HEK293 (cell line): ENCODE results near the gene GABRB2.

Source experiments
- CTCF ChIA-PET: fragments of 350-600 bp; formaldehyde crosslinking; extraction: SDS; loops from one replicate; lab custom pipeline; 2021; ENCODE audit warnings: antibody characterized with exemption; lab: Yijun Ruan, JAX
- POLR2A ChIA-PET: fragments of 300-600 bp; formaldehyde crosslinking; extraction: SDS; loops from one replicate; lab custom pipeline; 2020; ENCODE audit warnings: antibody characterized with exemption, inconsistent platforms; lab: Yijun Ruan, JAX
- H3K27ac ChIP-seq: fragments of 200-500 bp; sonication (Bioruptor generic); 2 replicates; pipeline ENCODE4 v1.5.1; 2014; ENCODE audit warnings: low read depth, low read length, control low read depth, inconsistent platforms; ENCODE audit errors: extremely low read depth
- H3K36me3 ChIP-seq, 2 experiments: fragments of 200-500 bp in 1 of 2; sonication (Bioruptor generic) in 1 of 2; 1 replicate in 1 of 2; 2 replicates in 1 of 2; pipeline ENCODE4 v1.5.1; 2014 to 2017; ENCODE audit warnings: inconsistent platforms in 2 of 2, low read length in 2 of 2; ENCODE audit not compliant: control insufficient read depth in 2 of 2, insufficient read depth in 1 of 2
- H3K4me1 ChIP-seq: fragments of 200-500 bp; sonication (Bioruptor generic); 2 replicates; pipeline ENCODE4 v1.5.1; 2014; ENCODE audit warnings: mild to moderate bottlenecking, low read length, inconsistent platforms; ENCODE audit not compliant: control insufficient read depth, insufficient read depth
- H3K4me3 ChIP-seq: 2 replicates; pipeline ENCODE4 v1.5.1; 2011; ENCODE audit warnings: low read depth, mild to moderate bottlenecking, control low read depth, low read length, moderate library complexity
- H3K9me3 ChIP-seq: fragments of 200-500 bp; sonication (Bioruptor generic); 2 replicates; pipeline ENCODE4 v1.5.1; 2014; ENCODE audit warnings: low read depth, low read length, inconsistent platforms; ENCODE audit not compliant: control insufficient read depth, insufficient read depth
- GLIS1 ChIP-seq: fragments of 450-650 bp; formaldehyde crosslinking; IDR thresholded peaks from 2 replicates; pipeline ENCODE4 v1.5.1; 2016; ENCODE audit warnings: missing biosample characterization, missing genetic modification characterization
- HOXA7 ChIP-seq: sonication (generic); formaldehyde crosslinking; IDR thresholded peaks from 2 replicates; pipeline ENCODE4 v1.8.1; 2022; ENCODE audit warnings: missing genetic modification reagents, borderline replicate concordance
- KLF7 ChIP-seq: fragments of 450-650 bp; formaldehyde crosslinking; IDR thresholded peaks from 2 replicates; pipeline ENCODE4 v1.5.1; 2016; ENCODE audit warnings: missing biosample characterization, missing genetic modification characterization, borderline replicate concordance
- KLF9 ChIP-seq: fragments of 450-650 bp; formaldehyde crosslinking; IDR thresholded peaks from 2 replicates; pipeline ENCODE4 v1.5.1; 2016; ENCODE audit warnings: missing biosample characterization, missing genetic modification characterization, low read depth
- MZF1 ChIP-seq: fragments of 450-650 bp; formaldehyde crosslinking; IDR thresholded peaks from 2 replicates; pipeline ENCODE4 v1.5.1; 2017; ENCODE audit warnings: missing biosample characterization, missing genetic modification characterization, borderline replicate concordance
- SCRT1 ChIP-seq: fragments of 450-650 bp; formaldehyde crosslinking; IDR thresholded peaks from 2 replicates; pipeline ENCODE4 v1.5.1; 2016; ENCODE audit warnings: missing biosample characterization, missing genetic modification characterization, borderline replicate concordance
- YY1 ChIP-seq: fragments of 450-650 bp; formaldehyde crosslinking; IDR thresholded peaks from 2 replicates; pipeline ENCODE4 v1.5.1; 2018; ENCODE audit warnings: missing biosample characterization, missing genetic modification characterization
- ZEB2 ChIP-seq: fragments of 450-650 bp; formaldehyde crosslinking; IDR thresholded peaks from 2 replicates; pipeline ENCODE4 v1.5.1; 2016; ENCODE audit warnings: missing biosample characterization, missing genetic modification characterization
- ZFP37 ChIP-seq: fragments of 450-650 bp; formaldehyde crosslinking; IDR thresholded peaks from 2 replicates; pipeline ENCODE4 v1.5.1; 2016; ENCODE audit warnings: missing biosample characterization, missing genetic modification characterization
- ZNF133 ChIP-seq: fragments of 450-650 bp; formaldehyde crosslinking; IDR thresholded peaks from 2 replicates; pipeline ENCODE4 v1.5.1; 2016; ENCODE audit warnings: missing biosample characterization, missing genetic modification characterization
- ZNF707 ChIP-seq: fragments of 450-650 bp; formaldehyde crosslinking; IDR thresholded peaks from 2 replicates; pipeline ENCODE4 v1.5.1; 2016; ENCODE audit warnings: missing biosample characterization, missing genetic modification characterization
- ZNF747 ChIP-seq: fragments of 450-650 bp; formaldehyde crosslinking; IDR thresholded peaks from 2 replicates; pipeline ENCODE4 v1.5.1; 2016; ENCODE audit warnings: missing biosample characterization, missing genetic modification characterization
- TF ChIP-seq, protein P1 (sequence below): fragments of 450-650 bp; formaldehyde crosslinking; IDR thresholded peaks from 2 replicates; pipeline ENCODE4 v1.5.1; 2016; ENCODE audit warnings: missing biosample characterization, missing genetic modification characterization
- TF ChIP-seq, protein P2 (sequence below): fragments of 450-650 bp; formaldehyde crosslinking; IDR thresholded peaks from 2 replicates; pipeline ENCODE4 v1.5.1; 2017; ENCODE audit warnings: missing biosample characterization, mild to moderate bottlenecking, missing genetic modification characterization, moderate library complexity
- TF ChIP-seq, protein P3 (sequence below): fragments of 450-650 bp; formaldehyde crosslinking; IDR thresholded peaks from 2 replicates; pipeline ENCODE4 v1.5.1; 2016; ENCODE audit warnings: missing biosample characterization, missing genetic modification characterization
- TF ChIP-seq, protein P4 (sequence below): fragments of 450-650 bp; formaldehyde crosslinking; IDR thresholded peaks from 2 replicates; pipeline ENCODE4 v1.5.0; 2017; ENCODE audit warnings: missing biosample characterization, missing genetic modification characterization, borderline replicate concordance
- TF ChIP-seq, protein P5 (sequence below): fragments of 450-650 bp; formaldehyde crosslinking; IDR thresholded peaks from 2 replicates; pipeline ENCODE4 v1.5.1; 2016; ENCODE audit warnings: missing biosample characterization, missing genetic modification characterization
- TF ChIP-seq, protein P6 (sequence below): fragments of 450-650 bp; formaldehyde crosslinking; IDR thresholded peaks from 2 replicates; pipeline ENCODE4 v1.5.1; 2016; ENCODE audit warnings: missing biosample characterization, missing genetic modification characterization
- TF ChIP-seq, protein P7 (sequence below): IDR thresholded peaks from 2 replicates; pipeline ENCODE4 v1.6.1; 2011; ENCODE audit warnings: mild to moderate bottlenecking, low read depth, low read length, borderline replicate concordance

The GABRB2 gene

DNA sequence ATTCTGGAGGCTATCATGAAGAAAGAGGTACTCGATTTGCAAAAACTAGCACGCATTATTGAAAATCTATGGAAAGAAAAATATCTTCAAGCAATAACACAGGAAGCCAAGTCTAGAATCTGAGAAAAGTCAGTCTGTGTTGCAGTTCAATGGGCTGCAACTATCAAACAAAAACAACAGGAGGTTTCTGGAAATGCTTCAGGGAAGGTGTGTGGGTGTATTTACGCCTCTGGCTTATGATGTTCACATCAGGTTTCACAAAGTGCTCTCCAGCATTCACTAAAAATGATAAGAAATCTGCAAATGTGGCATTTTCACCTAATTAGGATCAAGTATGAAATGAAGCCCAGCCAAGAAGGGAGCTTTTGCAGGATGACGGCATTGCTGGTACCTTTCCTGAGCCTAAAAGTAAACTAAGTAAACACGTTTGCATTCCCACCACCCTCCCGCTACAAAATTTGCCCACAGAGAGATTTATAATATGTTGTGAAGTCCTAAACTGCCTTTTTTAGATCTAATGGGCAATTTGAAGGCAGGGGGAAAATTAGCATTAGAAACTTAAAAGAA is 146.4 kb downstream of the GABRB2 start (continued):
- TF ChIP-seq, protein P1, sequence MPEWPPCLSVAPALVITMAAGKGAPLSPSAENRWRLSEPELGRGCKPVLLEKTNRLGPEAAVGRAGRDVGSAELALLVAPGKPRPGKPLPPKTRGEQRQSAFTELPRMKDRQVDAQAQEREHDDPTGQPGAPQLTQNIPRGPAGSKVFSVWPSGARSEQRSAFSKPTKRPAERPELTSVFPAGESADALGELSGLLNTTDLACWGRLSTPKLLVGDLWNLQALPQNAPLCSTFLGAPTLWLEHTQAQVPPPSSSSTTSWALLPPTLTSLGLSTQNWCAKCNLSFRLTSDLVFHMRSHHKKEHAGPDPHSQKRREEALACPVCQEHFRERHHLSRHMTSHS (tag by site-specific recombination), result no peak
- TF ChIP-seq, protein P2, sequence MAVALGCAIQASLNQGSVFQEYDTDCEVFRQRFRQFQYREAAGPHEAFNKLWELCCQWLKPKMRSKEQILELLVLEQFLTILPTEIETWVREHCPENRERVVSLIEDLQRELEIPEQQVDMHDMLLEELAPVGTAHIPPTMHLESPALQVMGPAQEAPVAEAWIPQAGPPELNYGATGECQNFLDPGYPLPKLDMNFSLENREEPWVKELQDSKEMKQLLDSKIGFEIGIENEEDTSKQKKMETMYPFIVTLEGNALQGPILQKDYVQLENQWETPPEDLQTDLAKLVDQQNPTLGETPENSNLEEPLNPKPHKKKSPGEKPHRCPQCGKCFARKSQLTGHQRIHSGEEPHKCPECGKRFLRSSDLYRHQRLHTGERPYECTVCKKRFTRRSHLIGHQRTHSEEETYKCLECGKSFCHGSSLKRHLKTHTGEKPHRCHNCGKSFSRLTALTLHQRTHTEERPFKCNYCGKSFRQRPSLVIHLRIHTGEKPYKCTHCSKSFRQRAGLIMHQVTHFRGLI, result no peak
- TF ChIP-seq ZNF133 (tag by site-specific recombination) (no peak), GLIS1 (no peak), KLF9 (tag by site-specific recombination) (no peak)
- TF ChIP-seq, protein P3, sequence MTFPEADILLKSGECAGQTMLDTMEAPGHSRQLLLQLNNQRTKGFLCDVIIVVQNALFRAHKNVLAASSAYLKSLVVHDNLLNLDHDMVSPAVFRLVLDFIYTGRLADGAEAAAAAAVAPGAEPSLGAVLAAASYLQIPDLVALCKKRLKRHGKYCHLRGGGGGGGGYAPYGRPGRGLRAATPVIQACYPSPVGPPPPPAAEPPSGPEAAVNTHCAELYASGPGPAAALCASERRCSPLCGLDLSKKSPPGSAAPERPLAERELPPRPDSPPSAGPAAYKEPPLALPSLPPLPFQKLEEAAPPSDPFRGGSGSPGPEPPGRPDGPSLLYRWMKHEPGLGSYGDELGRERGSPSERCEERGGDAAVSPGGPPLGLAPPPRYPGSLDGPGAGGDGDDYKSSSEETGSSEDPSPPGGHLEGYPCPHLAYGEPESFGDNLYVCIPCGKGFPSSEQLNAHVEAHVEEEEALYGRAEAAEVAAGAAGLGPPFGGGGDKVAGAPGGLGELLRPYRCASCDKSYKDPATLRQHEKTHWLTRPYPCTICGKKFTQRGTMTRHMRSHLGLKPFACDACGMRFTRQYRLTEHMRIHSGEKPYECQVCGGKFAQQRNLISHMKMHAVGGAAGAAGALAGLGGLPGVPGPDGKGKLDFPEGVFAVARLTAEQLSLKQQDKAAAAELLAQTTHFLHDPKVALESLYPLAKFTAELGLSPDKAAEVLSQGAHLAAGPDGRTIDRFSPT, result no peak
- TF ChIP-seq, protein P4, sequence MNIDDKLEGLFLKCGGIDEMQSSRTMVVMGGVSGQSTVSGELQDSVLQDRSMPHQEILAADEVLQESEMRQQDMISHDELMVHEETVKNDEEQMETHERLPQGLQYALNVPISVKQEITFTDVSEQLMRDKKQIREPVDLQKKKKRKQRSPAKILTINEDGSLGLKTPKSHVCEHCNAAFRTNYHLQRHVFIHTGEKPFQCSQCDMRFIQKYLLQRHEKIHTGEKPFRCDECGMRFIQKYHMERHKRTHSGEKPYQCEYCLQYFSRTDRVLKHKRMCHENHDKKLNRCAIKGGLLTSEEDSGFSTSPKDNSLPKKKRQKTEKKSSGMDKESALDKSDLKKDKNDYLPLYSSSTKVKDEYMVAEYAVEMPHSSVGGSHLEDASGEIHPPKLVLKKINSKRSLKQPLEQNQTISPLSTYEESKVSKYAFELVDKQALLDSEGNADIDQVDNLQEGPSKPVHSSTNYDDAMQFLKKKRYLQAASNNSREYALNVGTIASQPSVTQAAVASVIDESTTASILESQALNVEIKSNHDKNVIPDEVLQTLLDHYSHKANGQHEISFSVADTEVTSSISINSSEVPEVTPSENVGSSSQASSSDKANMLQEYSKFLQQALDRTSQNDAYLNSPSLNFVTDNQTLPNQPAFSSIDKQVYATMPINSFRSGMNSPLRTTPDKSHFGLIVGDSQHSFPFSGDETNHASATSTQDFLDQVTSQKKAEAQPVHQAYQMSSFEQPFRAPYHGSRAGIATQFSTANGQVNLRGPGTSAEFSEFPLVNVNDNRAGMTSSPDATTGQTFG (tag by site-specific recombination), result no peak

DNA sequence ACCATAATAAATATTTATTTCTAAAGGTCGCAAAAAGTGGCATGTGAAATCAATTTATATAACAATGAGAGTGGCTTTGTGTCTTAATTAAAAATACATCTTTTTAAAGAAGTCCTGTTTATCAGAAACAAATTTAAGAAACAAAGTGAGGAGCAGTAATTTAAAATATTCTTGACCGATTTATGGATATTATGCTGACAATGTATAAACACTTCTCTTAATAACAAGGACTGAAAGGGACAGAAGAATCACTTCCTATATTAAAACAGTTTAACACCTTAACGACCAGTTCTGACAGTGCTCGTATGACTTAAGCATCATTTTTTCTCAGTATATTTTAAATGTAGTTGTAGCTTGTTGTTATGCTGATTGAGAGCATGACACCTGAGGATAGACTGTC is 149.1 kb downstream of the GABRB2 start:
- ChIA-PET CTCF (no interaction called here), POLR2A (no interaction called here)
- Histone ChIP-seq H3K36me3 (no peaks in the 10 kb centered on the region), H3K9me3 (no peaks in the 10 kb centered on the region), H3K4me1 (no peaks in the 10 kb centered on the region), H3K27ac (no peak overlapping the region)
- TF ChIP-seq MZF1 (tag by site-specific recombination) (no peak), ZFP37 (tag by site-specific recombination) (no peak), HOXA7 (CRISPR knock-in tag) (no peak), KLF7 (tag by site-specific recombination) (no peak)
- TF ChIP-seq, protein P5, sequence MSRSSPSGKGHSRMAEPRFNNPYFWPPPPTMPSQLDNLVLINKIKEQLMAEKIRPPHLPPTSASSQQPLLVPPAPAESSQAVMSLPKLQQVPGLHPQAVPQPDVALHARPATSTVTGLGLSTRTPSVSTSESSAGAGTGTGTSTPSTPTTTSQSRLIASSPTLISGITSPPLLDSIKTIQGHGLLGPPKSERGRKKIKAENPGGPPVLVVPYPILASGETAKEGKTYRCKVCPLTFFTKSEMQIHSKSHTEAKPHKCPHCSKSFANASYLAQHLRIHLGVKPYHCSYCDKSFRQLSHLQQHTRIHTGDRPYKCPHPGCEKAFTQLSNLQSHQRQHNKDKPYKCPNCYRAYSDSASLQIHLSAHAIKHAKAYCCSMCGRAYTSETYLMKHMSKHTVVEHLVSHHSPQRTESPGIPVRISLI (tag by site-specific recombination), result no peak
- TF ChIP-seq, all 188 proteins: peak for 0
- H3K4me3 ChIP-seq, result no peak overlapping the region

DNA sequence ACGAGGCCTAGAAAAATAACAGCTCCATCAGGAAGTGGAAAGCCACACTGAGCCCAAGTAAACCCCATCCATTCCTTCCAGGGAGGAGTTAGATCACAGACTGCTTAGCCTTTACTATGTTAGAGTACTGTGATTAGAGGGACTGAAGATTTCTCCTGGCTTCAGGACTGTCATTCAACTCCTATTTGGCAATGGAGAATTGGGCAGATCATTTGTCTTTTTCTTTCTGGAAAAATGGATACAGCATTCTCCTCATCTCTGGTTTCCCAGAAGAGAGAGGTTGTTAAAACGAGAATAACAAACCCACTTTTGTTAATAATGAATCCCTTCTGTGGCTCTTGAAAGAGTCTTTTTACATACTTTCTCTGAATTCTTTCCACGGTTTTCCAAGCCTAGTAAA is 150.4 kb downstream of the GABRB2 start:
- POLR2A ChIA-PET, result no interaction called here
- Histone ChIP-seq H3K4me1 (no peaks in the 10 kb centered on the region), H3K27ac (no peak overlapping the region), H3K36me3 (no peaks in the 10 kb centered on the region), H3K4me3 (no peak overlapping the region), H3K9me3 (no peaks in the 10 kb centered on the region)
- CTCF ChIA-PET, result no interaction called here
- TF ChIP-seq HOXA7 (CRISPR knock-in tag) (no peak), SCRT1 (no peak), YY1 (no peak), ZEB2 (tag by site-specific recombination) (no peak), ZNF707 (tag by site-specific recombination) (no peak), ZNF747 (no peak)
- TF ChIP-seq, protein P6, sequence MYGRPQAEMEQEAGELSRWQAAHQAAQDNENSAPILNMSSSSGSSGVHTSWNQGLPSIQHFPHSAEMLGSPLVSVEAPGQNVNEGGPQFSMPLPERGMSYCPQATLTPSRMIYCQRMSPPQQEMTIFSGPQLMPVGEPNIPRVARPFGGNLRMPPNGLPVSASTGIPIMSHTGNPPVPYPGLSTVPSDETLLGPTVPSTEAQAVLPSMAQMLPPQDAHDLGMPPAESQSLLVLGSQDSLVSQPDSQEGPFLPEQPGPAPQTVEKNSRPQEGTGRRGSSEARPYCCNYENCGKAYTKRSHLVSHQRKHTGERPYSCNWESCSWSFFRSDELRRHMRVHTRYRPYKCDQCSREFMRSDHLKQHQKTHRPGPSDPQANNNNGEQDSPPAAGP (tag by site-specific recombination), result no peak
- TF ChIP-seq, protein P7, sequence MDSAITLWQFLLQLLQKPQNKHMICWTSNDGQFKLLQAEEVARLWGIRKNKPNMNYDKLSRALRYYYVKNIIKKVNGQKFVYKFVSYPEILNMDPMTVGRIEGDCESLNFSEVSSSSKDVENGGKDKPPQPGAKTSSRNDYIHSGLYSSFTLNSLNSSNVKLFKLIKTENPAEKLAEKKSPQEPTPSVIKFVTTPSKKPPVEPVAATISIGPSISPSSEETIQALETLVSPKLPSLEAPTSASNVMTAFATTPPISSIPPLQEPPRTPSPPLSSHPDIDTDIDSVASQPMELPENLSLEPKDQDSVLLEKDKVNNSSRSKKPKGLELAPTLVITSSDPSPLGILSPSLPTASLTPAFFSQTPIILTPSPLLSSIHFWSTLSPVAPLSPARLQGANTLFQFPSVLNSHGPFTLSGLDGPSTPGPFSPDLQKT, result no peak
- TF ChIP-seq, protein P4 (tag by site-specific recombination), result no peak
